ENCODE results near the gene TTLL10. TPM values are rescaled to one million over a fixed set of nuclear protein-coding genes. Genes with fewer than 3 reads are reported as not detected.

Gene TTLL10
- polyA plus RNA-seq, 1 donor = 0.64 TPM

DNA sequence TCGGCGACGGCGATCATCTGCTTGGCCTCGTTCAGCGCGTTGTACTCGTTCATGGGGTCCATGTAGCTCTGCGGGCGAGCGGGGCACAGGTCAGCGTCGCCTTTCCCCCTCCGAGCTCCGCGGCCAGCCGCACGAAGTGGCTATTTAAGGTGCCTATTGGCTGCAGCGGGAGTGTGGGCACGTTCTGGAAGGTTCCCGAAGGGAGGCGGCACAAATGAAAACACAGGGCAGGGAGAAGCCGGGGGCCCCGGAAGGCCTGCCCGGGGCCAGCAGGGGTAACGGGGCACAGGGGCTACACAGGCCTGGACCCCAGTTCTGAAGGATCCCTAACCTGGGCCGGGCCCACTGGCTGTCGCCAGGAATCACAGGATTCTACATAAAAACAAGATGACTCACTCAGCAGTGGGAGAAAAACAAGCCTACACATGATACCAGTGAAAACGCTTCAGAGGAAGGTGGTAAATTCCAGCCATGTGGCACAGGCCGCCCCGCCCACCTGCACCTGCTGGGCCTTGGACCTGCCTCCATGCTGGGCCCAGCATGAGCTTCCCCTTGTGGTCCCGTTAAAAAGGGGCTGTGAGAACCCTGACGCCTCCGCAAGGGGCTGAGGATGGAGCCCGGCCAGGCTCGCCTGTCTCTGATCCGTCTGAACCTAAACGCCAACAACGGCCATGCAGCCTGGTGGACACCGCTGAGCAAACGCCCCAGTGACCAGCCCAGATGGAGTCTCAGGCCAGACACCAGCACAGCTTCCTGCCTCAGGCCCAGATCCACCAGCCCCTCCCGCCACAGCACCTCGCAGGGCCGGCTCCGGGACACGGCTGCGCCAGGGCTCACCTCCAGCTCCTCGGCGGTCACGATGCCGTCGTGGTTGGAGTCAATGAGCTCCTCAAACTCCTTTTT, 44.2 kb downstream of the TTLL10 start:
- H3K4me1 ChIP-seq (ENCODE audit: control insufficient read depth, insufficient read depth, low read length) = no peaks in the 10 kb centered on the region
- 100% methylated on average over 1 of the region's 52 CpGs for WGBS (ENCODE audit: insufficient coverage, low lambda C conversion rate)
- peaks cover 69% of the 10 kb centered on the region for H3K36me3 ChIP-seq (ENCODE audit: control insufficient read depth, insufficient read depth, low read length)
- H3K9me3 ChIP-seq (ENCODE audit: control insufficient read depth, low read depth, low read length) = peaks cover 18% of the 10 kb centered on the region
- no peak overlapping the region for H3K4me3 ChIP-seq (ENCODE audit: low read length)
- DNase-seq = no peak
- no peak overlapping the region for H3K27ac ChIP-seq (ENCODE audit: low read length)
- H3K27me3 ChIP-seq (ENCODE audit: control insufficient read depth, insufficient read depth, low read length) = no peaks in the 10 kb centered on the region

- no CpG with 5 or more reads among the region's 36 CpGs for WGBS (ENCODE audit: insufficient coverage, low lambda C conversion rate)
- H3K27me3 ChIP-seq (ENCODE audit: control insufficient read depth, insufficient read depth, low read length) = no peaks in the 10 kb centered on the region
- peaks cover 75% of the 10 kb centered on the region for H3K36me3 ChIP-seq (ENCODE audit: control insufficient read depth, insufficient read depth, low read length)
- no peak overlapping the region for H3K4me3 ChIP-seq (ENCODE audit: low read length)
- H3K9me3 ChIP-seq (ENCODE audit: control insufficient read depth, low read depth, low read length) = peaks cover 13% of the 10 kb centered on the region
- no peak for DNase-seq
- no peak overlapping the region for H3K27ac ChIP-seq (ENCODE audit: low read length)
- no peaks in the 10 kb centered on the region for H3K4me1 ChIP-seq (ENCODE audit: control insufficient read depth, insufficient read depth, low read length)
Measured at GRCh38 chr1:1218524-1219200, 45.0 kb downstream of the TTLL10 start.

- Histone ChIP-seq H3K9me3 (ENCODE audit: control insufficient read depth, low read depth, low read length) (peaks cover 13% of the 10 kb centered on the region), H3K27me3 (ENCODE audit: control insufficient read depth, insufficient read depth, low read length) (no peaks in the 10 kb centered on the region), H3K36me3 (ENCODE audit: control insufficient read depth, insufficient read depth, low read length) (peaks cover 81% of the 10 kb centered on the region), H3K4me3 (ENCODE audit: low read length) (no peak overlapping the region), H3K4me1 (ENCODE audit: control insufficient read depth, insufficient read depth, low read length) (no peaks in the 10 kb centered on the region), H3K27ac (ENCODE audit: low read length) (no peak overlapping the region)
- no CpG with 5 or more reads among the region's 20 CpGs for WGBS (ENCODE audit: insufficient coverage, low lambda C conversion rate)
- no peak for DNase-seq
Measured at GRCh38 chr1:1219341-1219740, 45.7 kb downstream of the TTLL10 start.

DNA sequence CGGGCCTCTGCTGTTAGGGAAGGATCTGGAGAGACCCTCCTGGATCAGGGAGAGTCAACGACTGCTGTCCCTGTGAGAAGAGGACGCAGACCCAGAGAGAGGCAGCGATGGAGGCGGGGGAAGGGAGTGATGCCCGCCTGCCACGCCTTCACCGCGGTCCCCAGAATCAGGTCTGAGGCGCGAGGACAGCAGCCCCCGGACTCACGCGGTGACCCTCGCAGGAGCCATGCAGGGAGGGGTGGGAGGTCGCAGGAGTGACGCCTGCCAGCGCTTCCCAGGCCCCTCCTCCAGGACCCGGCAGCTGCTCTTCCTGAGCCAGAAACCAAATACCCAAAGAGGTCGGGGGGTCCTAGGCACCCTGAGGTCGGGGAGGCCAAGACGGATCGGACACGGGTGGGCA, 46.5 kb downstream of the TTLL10 start:
- no peaks in the 10 kb centered on the region for H3K4me1 ChIP-seq (ENCODE audit: control insufficient read depth, insufficient read depth, low read length)
- H3K27ac ChIP-seq (ENCODE audit: low read length) = no peak overlapping the region
- no peak overlapping the region for H3K4me3 ChIP-seq (ENCODE audit: low read length)
- no peak for DNase-seq
- no peaks in the 10 kb centered on the region for H3K27me3 ChIP-seq (ENCODE audit: control insufficient read depth, insufficient read depth, low read length)
- peaks cover 88% of the 10 kb centered on the region for H3K36me3 ChIP-seq (ENCODE audit: control insufficient read depth, insufficient read depth, low read length)
- peaks cover 13% of the 10 kb centered on the region for H3K9me3 ChIP-seq (ENCODE audit: control insufficient read depth, low read depth, low read length)
- WGBS (ENCODE audit: insufficient coverage, low lambda C conversion rate) = no CpG with 5 or more reads among the region's 24 CpGs

- Histone ChIP-seq H3K27me3 (ENCODE audit: control insufficient read depth, insufficient read depth, low read length) (no peaks in the 10 kb centered on the region), H3K27ac (ENCODE audit: low read length) (no peak overlapping the region), H3K4me3 (ENCODE audit: low read length) (no peak overlapping the region), H3K4me1 (ENCODE audit: control insufficient read depth, insufficient read depth, low read length) (no peaks in the 10 kb centered on the region), H3K36me3 (ENCODE audit: control insufficient read depth, insufficient read depth, low read length) (peaks cover 89% of the 10 kb centered on the region), H3K9me3 (ENCODE audit: control insufficient read depth, low read depth, low read length) (peaks cover 13% of the 10 kb centered on the region)
- no peak for DNase-seq
- no CpG with 5 or more reads among the region's 30 CpGs for WGBS (ENCODE audit: insufficient coverage, low lambda C conversion rate)
Measured at GRCh38 chr1:1221887-1222574, 48.4 kb downstream of the TTLL10 start.

DNA sequence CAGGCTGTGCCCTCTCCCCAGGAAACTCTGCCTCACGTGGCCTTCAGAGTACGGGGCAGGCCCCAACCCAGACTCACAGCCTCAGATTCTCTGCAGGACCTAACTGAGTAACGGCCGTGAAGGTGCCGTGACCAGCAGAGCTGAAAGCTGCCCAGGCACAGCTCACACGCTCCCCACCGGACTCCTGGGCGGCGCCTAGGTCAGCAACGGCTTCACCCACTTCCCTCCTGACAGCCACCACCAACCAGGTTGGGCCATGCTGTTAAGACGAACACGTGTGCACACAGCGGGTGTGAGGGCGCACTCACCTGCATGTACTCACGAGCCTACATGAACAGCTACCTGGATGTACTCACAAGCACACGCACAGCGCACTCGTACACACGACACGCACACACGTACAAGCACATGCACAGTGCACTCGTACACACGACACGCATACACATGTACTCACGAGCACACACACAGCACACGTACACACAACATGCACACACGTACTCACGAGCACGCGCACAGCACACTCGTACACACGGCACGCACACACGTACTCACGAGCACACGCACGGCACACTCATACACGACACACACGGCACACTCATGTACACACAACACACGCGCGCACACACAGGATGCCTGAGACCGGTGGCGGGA, 49.0 kb downstream of the TTLL10 start:
- H3K27me3 ChIP-seq (ENCODE audit: control insufficient read depth, insufficient read depth, low read length) = no peaks in the 10 kb centered on the region
- no peaks in the 10 kb centered on the region for H3K4me1 ChIP-seq (ENCODE audit: control insufficient read depth, insufficient read depth, low read length)
- H3K4me3 ChIP-seq (ENCODE audit: low read length) = no peak overlapping the region
- no peak overlapping the region for H3K27ac ChIP-seq (ENCODE audit: low read length)
- no peak for DNase-seq
- H3K9me3 ChIP-seq (ENCODE audit: control insufficient read depth, low read depth, low read length) = peaks cover 9% of the 10 kb centered on the region
- H3K36me3 ChIP-seq (ENCODE audit: control insufficient read depth, insufficient read depth, low read length) = peaks cover 89% of the 10 kb centered on the region
- WGBS (ENCODE audit: insufficient coverage, low lambda C conversion rate) = no CpG with 5 or more reads among the region's 44 CpGs

- no CpG with 5 or more reads among the region's 15 CpGs for WGBS (ENCODE audit: insufficient coverage, low lambda C conversion rate)
- H3K27ac ChIP-seq (ENCODE audit: low read length) = no peak overlapping the region
- no peaks in the 10 kb centered on the region for H3K4me1 ChIP-seq (ENCODE audit: control insufficient read depth, insufficient read depth, low read length)
- H3K36me3 ChIP-seq (ENCODE audit: control insufficient read depth, insufficient read depth, low read length) = peaks cover 89% of the 10 kb centered on the region
- no peak for DNase-seq
- no peaks in the 10 kb centered on the region for H3K27me3 ChIP-seq (ENCODE audit: control insufficient read depth, insufficient read depth, low read length)
- H3K9me3 ChIP-seq (ENCODE audit: control insufficient read depth, low read depth, low read length) = peaks cover 3% of the 10 kb centered on the region
- H3K4me3 ChIP-seq (ENCODE audit: low read length) = no peak overlapping the region
Measured at GRCh38 chr1:1223321-1223720, 49.6 kb downstream of the TTLL10 start.

GRCh38 chr1:1223891-1224290, 50.2 kb downstream of the TTLL10 start:
- Histone ChIP-seq H3K36me3 (ENCODE audit: control insufficient read depth, insufficient read depth, low read length) (peaks cover 89% of the 10 kb centered on the region), H3K27ac (ENCODE audit: low read length) (no peak overlapping the region), H3K27me3 (ENCODE audit: control insufficient read depth, insufficient read depth, low read length) (no peaks in the 10 kb centered on the region), H3K9me3 (ENCODE audit: control insufficient read depth, low read depth, low read length) (peaks cover 3% of the 10 kb centered on the region), H3K4me1 (ENCODE audit: control insufficient read depth, insufficient read depth, low read length) (no peaks in the 10 kb centered on the region), H3K4me3 (ENCODE audit: low read length) (no peak overlapping the region)
- WGBS (ENCODE audit: insufficient coverage, low lambda C conversion rate) = 60% methylated on average over 1 of the region's 21 CpGs
- DNase-seq = no peak

DNA sequence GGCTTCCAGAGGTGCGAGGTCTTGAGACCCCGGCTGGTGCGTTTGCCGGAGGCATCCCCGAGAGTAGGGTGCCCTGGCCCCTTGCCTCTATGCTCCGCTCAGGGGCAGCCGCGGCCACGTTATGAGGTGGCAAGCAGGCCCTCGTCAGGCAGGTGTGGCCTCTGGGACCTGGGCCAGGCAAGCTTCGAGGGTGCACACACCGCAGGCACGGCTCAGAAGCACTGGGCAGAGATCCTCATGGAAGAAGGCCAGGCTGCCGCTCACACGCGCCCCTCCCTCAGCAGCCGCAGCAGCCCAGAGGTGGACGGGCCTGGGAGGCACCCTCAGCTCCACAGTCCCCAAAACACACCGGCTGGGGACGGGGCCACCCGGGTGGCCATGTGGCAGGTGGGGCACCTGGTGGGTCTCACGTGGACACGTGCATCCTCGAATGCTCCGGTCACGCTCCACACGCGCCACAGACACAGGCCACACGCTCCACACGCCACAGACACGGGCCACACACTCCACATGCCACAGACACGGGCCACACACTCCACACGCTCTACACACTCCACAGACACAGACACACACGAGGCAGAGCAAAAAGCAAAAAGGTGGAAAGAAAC, 51.7 kb downstream of the TTLL10 start:
- no CpG with 5 or more reads among the region's 34 CpGs for WGBS (ENCODE audit: insufficient coverage, low lambda C conversion rate)
- DNase-seq = no peak

DNA sequence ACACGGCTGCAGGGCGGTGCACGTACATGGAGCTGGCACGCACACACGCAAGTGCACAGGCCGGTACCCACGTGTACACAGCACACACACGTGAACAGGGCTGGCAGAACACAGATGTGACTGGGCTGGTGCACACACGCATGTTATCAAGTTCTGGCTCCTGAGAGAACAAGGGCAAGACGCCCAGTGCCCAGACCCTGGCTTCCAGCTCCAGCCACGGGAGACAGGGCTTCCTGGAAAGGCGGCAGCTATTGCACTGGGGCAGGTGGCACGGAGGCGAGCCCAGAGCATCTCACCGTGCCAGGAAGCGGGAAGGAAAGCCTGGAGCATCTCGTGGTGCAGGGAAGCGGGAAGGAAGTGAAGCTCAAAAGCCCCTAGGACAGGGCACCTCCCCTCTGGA, 52.2 kb downstream of the TTLL10 start:
- H3K9me3 ChIP-seq (ENCODE audit: control insufficient read depth, low read depth, low read length) = peaks cover 3% of the 10 kb centered on the region
- peaks cover 8% of the 10 kb centered on the region for H3K4me1 ChIP-seq (ENCODE audit: control insufficient read depth, insufficient read depth, low read length)
- H3K4me3 ChIP-seq (ENCODE audit: low read length) = no peak overlapping the region
- H3K36me3 ChIP-seq (ENCODE audit: control insufficient read depth, insufficient read depth, low read length) = peaks cover 80% of the 10 kb centered on the region
- no peak overlapping the region for H3K27ac ChIP-seq (ENCODE audit: low read length)
- no peaks in the 10 kb centered on the region for H3K27me3 ChIP-seq (ENCODE audit: control insufficient read depth, insufficient read depth, low read length)
- no peak for DNase-seq
- WGBS (ENCODE audit: insufficient coverage, low lambda C conversion rate) = no CpG with 5 or more reads among the region's 18 CpGs

More for the DNA sequence above, 51.7 kb downstream of the TTLL10 start:
- H3K9me3 ChIP-seq (ENCODE audit: control insufficient read depth, low read depth, low read length) = peaks cover 3% of the 10 kb centered on the region
- no peak overlapping the region for H3K27ac ChIP-seq (ENCODE audit: low read length)
- no peak overlapping the region for H3K4me3 ChIP-seq (ENCODE audit: low read length)
- peaks cover 5% of the 10 kb centered on the region for H3K4me1 ChIP-seq (ENCODE audit: control insufficient read depth, insufficient read depth, low read length)
- no peaks in the 10 kb centered on the region for H3K27me3 ChIP-seq (ENCODE audit: control insufficient read depth, insufficient read depth, low read length)
- peaks cover 85% of the 10 kb centered on the region for H3K36me3 ChIP-seq (ENCODE audit: control insufficient read depth, insufficient read depth, low read length)

All from large intestine (tissue), 3 donors.